Umbilical cord (tissue), 1 donor: Measurements from ENCODE around the gene OR6J1. TPM values are rescaled to one million over a fixed set of nuclear protein-coding genes. Genes with fewer than 3 reads are reported as not detected.

Experiments
- total RNA-seq: library from RNA; depleted of rRNA; stranded (reverse); fragments of >200 nt; gene quantifications from one replicate; pipeline ENCODE4 v1.2.3, GENCODE V29; 2014; ENCODE audit warnings: low replicate concordance; ENCODE audit not compliant: insufficient read depth

The OR6J1 gene
- total RNA-seq, 1 donor from 2014 or later: 0.72 TPM

Other genes starting within 250 kb of the OR6J1 start
- gene DAD1, start 55.1 kb downstream of the OR6J1 start, total RNA-seq: 160 TPM
- 12.3 TPM for gene ABHD4, start 46.1 kb downstream of the OR6J1 start, total RNA-seq
- 20.7 TPM for gene OXA1L, start 122.3 kb upstream of the OR6J1 start, total RNA-seq
- gene SLC7A7, start 171.1 kb upstream of the OR6J1 start, total RNA-seq: 4.8 TPM
- gene MRPL52, start 185.5 kb upstream of the OR6J1 start, total RNA-seq: 22.4 TPM
- gene MMP14, start 192.2 kb upstream of the OR6J1 start, total RNA-seq: 103 TPM
- gene LRP10, start 227.4 kb upstream of the OR6J1 start, total RNA-seq: 22.9 TPM
- not detected for gene REM2, start 238.9 kb upstream of the OR6J1 start, total RNA-seq